Suprapubic skin (tissue), 4 donors: Measurements from ENCODE around the gene GNA12.

ENCODE experiments used
- EP300 ChIP-seq: sonication (generic); formaldehyde crosslinking; IDR thresholded peaks from one replicate; pipeline ENCODE4 v1.6.1; 2017; ENCODE audit warnings: antibody characterized with exemption
- POLR2A ChIP-seq, 2 donors: fragments of 450-650 bp; IDR thresholded peaks; one replicate each; pipeline ENCODE4 v1.6.1; 2017; ENCODE audit warnings: antibody characterized with exemption in 2 of 2, mild to moderate bottlenecking in 2 of 2, moderate library complexity in 2 of 2
- POLR2AphosphoS5 ChIP-seq, 3 donors: sonication (generic); formaldehyde crosslinking; IDR thresholded peaks; one replicate each; pipeline ENCODE4 v1.6.1; 2017; ENCODE audit warnings: antibody characterized with exemption in 3 of 3
- TF ChIP-seq, protein P1 (sequence below), 2 donors: fragments of 200-600 bp in 1 of 2; fragments of 450-650 bp in 1 of 2; sonication (generic) in 1 of 2; IDR thresholded peaks; one replicate each; pipeline ENCODE4 v1.5.1; 2016 to 2019; ENCODE audit warnings: antibody characterized with exemption in 2 of 2, mild to moderate bottlenecking in 1 of 2, moderate library complexity in 1 of 2

DNA sequence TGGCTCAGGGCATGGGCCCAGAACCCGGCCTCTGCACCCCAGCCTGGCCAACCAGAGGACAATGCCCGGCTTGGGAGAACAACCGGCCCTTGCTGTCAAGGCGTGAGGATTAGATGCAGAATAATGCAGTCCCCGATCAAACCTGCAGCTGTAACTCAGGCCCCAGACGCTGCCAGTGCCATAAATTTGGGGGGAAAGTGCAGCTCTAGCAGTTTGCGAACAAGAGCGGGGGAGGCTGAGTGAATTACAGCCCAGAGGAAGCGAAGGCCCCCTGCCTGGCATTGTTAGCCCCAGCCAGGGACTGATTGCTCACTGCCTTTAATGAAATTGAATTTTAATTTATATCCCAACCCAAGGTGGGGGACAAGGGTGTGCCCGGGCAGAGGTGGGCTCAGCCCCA, 38.0 kb upstream of the GNA12 start:
- no peak for TF ChIP-seq POLR2A (IDR thresholded peaks at IDR 0.05)
- TF ChIP-seq, protein P1, sequence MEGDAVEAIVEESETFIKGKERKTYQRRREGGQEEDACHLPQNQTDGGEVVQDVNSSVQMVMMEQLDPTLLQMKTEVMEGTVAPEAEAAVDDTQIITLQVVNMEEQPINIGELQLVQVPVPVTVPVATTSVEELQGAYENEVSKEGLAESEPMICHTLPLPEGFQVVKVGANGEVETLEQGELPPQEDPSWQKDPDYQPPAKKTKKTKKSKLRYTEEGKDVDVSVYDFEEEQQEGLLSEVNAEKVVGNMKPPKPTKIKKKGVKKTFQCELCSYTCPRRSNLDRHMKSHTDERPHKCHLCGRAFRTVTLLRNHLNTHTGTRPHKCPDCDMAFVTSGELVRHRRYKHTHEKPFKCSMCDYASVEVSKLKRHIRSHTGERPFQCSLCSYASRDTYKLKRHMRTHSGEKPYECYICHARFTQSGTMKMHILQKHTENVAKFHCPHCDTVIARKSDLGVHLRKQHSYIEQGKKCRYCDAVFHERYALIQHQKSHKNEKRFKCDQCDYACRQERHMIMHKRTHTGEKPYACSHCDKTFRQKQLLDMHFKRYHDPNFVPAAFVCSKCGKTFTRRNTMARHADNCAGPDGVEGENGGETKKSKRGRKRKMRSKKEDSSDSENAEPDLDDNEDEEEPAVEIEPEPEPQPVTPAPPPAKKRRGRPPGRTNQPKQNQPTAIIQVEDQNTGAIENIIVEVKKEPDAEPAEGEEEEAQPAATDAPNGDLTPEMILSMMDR (IDR thresholded peaks at IDR 0.05) = no peak
- TF ChIP-seq POLR2AphosphoS5 (IDR thresholded peaks at IDR 0.05) = no peak
- no peak for TF ChIP-seq EP300
